HG02610 (cell line): Measurements from ENCODE around the gene ACRBP.

Experiments
- ATAC-seq: cut with Tn5 transposase; IDR thresholded peaks from one replicate; pipeline ENCODE4 v1.9.1; 2021; ENCODE audit warnings: mild to moderate bottlenecking, moderate library complexity; ENCODE audit not compliant: unreplicated experiment

ACRBP gene

GRCh38 chr12:6647083-6647604 is at the start of gene ACRBP:
ACRBP (minus strand) TSS chr12:6647432; CDS start chr12:6647366, 66 bp downstream.
- no peak for ATAC-seq

DNA sequence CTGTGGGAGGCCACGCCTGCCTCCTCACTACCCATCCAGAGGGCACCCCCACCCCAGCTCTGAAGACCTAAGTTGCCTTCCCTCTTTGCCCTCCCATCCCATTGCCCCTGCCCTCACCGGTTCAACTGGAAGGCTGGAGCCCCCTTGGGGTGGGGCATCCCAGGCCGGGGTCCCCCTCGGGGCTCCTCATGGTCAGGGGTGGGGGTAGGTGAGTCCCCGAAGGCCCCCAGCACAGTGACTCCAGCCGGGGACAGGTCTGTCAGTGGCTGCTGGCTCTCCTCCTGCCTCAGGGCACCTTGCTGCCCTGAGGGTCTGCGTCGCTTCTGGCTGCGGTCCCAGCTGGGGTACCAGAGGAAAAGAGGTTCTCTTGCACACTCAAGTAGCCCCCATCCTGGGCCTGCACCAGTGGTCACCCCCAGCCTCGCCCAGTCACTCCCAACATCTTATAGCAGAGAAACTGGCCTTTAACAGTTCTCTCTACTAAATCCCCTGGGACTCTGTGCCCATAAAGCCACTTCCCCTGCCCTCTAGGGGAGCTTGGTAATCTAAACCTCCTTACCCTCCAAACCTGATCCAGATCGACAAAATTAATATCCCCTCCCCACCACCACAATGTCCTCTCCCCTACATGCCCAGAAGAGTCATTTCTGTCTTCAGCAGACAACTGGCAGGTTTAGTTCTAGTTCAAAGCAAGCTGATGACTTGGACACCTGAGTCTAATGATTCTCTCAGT is 48.2 kb upstream of the ACRBP start:
- ATAC-seq = no peak

- no peak for ATAC-seq
Measured at GRCh38 chr12:6694701-6695100, 47.5 kb upstream of the ACRBP start.

DNA sequence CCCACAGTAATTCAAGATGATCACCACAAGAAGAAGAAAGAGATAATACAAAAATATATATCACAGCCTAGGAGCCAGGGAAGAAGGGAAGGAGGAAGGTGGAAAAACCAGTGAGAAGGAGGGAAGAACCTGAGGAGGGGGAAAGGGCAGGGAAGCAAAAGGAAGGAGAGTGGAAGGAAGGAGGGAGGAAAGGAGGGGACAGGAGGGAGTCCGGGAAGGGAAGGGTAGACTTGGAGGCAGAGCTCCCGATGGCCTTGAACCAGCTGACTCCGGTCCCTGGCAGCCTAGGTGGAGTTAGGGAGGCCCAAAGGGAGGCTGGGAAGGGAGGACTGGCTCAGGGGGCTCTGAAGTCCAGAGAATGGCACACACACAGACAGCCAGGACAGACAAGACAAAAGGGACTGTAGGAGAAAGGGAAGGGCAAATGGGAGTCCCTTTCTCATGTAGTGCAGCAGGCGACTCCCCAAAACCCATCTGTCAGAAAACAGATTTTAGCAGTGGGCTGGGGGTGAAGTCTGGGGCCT is 46.7 kb upstream of the ACRBP start:
- no peak for ATAC-seq

DNA sequence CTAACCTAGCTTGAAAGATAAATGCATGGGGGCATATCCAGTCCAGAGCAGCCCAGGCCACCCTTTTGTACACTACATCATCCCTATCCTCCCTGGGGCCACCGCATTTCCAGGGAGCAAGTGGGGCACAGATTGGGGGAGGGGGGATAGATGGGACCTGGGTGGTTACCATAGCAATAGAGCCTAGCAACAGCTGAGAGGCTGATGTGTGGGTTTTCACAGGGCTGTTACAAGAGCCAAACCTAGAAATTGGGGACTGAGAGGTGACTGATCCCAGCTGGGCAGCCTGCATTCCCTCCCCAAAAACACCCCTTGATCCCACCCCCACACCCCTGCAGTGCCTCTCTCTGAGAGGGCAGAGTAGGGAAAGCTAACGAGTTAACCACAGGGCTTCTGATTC is 45.7 kb upstream of the ACRBP start:
- no peak for ATAC-seq

DNA sequence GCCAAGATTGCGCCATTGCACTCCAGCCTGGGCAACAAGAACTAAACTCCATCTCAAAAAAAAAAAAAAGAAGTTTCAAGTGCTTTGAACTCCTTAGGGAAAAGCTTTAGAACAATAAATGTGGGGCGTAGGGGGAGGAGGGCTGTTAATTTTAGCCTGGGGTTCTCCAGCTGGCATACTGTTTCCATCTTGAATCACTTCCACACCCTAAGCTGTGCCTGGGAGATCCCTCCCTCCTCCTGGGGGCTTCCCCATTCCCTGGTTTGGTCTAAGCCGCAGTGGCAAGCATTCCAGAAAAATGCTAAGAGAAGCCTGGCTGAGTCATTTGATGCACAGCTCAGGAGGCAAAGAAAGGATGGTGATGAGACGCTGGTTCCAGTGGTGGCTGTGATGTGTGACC is 44.2 kb upstream of the ACRBP start:
- ATAC-seq = no peak

- ATAC-seq = peak; percentile 83
Measured at GRCh38 chr12:6688999-6689882, 42.0 kb upstream of the ACRBP start, which contains the start of gene ZNF384. ZNF384 (minus strand) TSS chr12:6689375; CDS start chr12:6679520, 9,855 bp downstream.

DNA sequence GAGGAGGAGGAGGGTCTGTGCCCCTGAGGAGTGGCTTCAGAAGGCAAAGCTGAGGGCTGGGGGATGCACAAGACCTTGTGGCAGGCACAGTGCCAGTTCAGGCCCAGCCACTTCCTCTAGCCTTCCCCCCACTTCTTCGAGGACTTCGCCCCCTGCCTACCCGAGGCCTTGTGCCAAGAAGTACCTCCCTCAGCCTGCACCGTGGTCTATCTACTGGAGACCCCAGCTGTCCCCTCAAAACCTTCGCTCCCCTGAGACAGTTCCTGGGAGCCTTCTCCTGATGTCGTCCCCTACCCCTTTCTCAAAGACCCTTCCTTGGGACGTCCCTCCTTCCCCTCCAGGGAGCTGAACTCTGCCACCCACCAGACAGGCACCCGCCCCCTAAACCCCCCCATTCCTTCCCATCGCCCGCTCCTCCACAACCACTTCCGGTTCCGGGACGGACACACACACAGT is 41.3 kb upstream of the ACRBP start:
- no peak for ATAC-seq

DNA sequence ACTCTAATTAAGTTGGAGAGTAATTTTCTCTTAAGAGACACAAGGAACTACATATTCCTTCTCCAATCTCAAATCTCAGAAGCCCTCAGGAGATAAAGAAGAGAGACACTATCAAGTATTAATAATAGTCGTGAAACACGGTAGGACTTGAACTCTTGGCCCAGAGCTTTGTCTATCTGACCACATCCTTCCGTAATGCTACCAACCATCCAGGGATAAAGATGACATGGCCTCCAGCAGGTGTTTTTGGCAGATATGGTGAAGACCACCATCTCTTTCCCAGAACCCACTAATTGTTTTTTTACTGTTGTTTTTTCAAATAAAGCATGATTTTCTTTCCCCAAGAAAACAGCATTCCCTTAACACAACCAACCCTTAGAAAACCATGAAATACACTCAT is 38.6 kb upstream of the ACRBP start:
- no peak for ATAC-seq

DNA sequence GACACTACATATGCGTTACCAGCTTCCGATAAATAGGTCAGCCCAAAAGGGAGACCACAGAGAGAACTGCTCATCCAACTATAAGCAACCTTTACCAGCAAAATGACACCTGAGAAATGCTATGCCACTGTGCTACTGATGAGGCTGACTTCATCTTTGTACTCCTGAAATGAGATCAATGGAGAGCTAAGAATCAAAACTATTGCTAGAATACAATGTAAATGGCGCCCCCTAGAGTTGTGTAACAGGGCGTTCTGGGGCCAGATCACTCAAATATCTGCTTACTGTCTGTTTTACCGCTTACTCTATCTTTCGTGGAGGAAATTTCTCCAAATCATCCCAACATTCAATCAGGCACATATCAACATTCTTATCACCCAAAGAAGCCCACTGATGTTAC is 37.4 kb upstream of the ACRBP start:
- ATAC-seq = no peak

DNA sequence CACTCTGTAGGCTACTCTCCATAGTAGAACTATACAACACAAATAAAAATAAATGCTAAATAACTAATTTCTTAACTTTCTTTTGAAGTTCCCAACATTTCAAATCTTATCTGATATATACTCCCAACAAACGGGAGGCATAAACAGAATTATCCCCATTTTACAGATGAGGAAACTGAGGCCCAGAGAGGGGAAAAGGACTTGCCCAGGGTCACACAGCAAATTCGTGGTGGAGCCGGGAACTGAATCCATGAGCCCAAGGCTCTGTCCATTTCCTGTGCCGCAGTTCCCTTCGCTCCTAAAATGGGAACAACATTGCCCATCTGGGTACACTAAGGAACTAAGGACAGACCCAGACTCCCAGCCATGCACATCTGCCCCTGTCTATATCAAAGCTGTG is 29.7 kb upstream of the ACRBP start:
- no peak for ATAC-seq

DNA sequence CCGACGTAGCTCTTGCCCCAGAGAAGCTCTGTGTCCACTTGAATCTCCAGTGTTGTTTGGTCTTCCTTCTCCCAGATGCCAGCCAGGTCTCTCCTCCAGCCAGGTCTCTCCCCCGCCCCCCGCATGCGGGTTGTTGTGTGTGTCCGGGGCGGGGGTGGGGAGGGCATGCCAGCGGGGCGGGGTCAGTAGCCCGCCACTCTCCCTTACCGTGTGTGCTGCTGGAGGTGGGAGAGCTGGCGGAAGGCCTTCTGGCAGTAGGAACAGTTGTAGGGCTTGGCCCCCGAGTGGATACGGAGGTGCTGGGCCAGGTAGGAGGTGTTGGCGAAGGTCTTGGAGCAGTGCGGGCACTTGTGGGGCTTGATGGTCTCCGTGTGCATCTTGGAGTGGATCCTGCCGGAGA is 24.9 kb upstream of the ACRBP start:
- ATAC-seq = no peak

- no peak for ATAC-seq
Measured at GRCh38 chr12:6667559-6668210, 20.5 kb upstream of the ACRBP start.

GRCh38 chr12:6666211-6666610 is 19.0 kb upstream of the ACRBP start:
- ATAC-seq = no peak

DNA sequence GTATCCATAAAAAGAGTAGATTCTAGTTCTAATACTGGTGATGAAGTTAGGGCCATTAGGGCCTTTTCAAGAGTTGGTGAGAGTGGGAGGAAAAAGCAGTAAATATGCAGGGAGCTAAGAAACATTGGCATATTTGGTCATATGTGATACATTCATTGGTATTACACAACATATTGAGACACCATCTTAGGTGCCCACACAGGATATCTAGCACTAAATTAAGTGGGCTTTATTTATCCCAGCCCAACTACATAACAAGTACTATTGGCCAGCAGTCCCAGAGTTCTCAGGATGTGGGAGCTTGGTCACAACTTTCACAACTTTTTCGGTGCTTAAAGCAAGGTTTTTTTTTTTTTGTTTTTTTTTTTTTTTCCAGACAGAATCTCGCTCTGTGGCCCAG is 17.7 kb upstream of the ACRBP start:
- ATAC-seq = no peak

- peak; percentile 96 for ATAC-seq
Measured at GRCh38 chr12:6662906-6663742, 15.9 kb upstream of the ACRBP start, which contains the start of gene ING4. ING4 (minus strand) TSS chr12:6663119; CDS start chr12:6663101, 18 bp downstream.

- ATAC-seq = no peak
Measured at GRCh38 chr12:6662602-6662905, 15.3 kb upstream of the ACRBP start.

GRCh38 chr12:6653987-6654386 is 6.8 kb upstream of the ACRBP start:
- ATAC-seq = no peak

DNA sequence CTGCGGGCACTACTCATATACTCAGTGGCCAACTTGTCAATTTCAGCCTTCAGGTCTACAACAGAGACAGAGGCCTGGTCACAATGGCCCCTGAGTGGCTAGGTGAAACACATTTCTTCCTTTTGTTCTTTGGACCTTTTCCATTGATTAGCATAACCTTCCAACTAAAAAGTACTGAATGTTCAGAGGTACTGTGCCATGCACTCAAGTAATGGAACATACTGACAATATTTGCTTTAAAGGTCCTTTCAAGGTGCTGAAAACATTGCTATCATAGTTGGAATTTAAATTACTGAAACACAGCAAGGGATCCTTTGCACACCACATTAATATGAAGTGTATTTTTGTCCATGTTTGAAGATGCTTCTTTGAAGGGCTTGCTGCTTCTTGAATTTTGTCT is 6.1 kb upstream of the ACRBP start:
- no peak for ATAC-seq

- ATAC-seq = no peak
Measured at GRCh38 chr12:6652391-6652790, 5.2 kb upstream of the ACRBP start.
